Sigmoid colon (tissue), 7 donors: Measurements from ENCODE around the gene ZBED4. TPM values are rescaled to one million over a fixed set of nuclear protein-coding genes. Genes with fewer than 3 reads are reported as not detected.

ENCODE experiments used
- DNase-seq: peaks from one replicate; pipeline ENCODE4 v3.0.0-alpha.2; 2019
- H3K27ac ChIP-seq, 4 donors: fragments of 200-600 bp; sonication (generic); one replicate each; pipeline ENCODE4 v1.5.1; 2016 to 2019; ENCODE audit warnings: mild to moderate bottlenecking in 1 of 4
- H3K27me3 ChIP-seq, 3 donors: fragments of 200-600 bp; sonication (generic); one replicate each; pipeline ENCODE4 v1.5.1; 2019; ENCODE audit warnings: mild to moderate bottlenecking in 1 of 3
- H3K36me3 ChIP-seq, 4 donors: fragments of 200-600 bp; sonication (generic); one replicate each; pipeline ENCODE4 v1.5.1; 2016 to 2019
- H3K4me1 ChIP-seq, 4 donors: fragments of 200-600 bp; sonication (generic); one replicate each; pipeline ENCODE4 v1.5.1; 2017 to 2019
- H3K4me3 ChIP-seq, 4 donors: fragments of 200-600 bp; sonication (generic); one replicate each; pipeline ENCODE4 v1.5.1; 2017 to 2019; ENCODE audit warnings: mild to moderate bottlenecking in 2 of 4, moderate library complexity in 1 of 4
- H3K9me3 ChIP-seq, 4 donors: fragments of 200-600 bp in 3 of 4; sonication (generic) in 3 of 4; one replicate each; pipeline versions ENCODE4 v1.5.1 to v1.6.1; 2013 to 2019
- EP300 ChIP-seq, 4 donors: sonication (generic); formaldehyde crosslinking; IDR thresholded peaks; one replicate each; pipeline ENCODE4 v1.6.1; 2017; ENCODE audit warnings: antibody characterized with exemption in 4 of 4
- POLR2A ChIP-seq, 2 donors: fragments of 450-650 bp; IDR thresholded peaks; one replicate each; pipeline ENCODE4 v1.6.1; 2016; ENCODE audit warnings: antibody characterized with exemption in 2 of 2, mild to moderate bottlenecking in 2 of 2, moderate library complexity in 2 of 2
- POLR2AphosphoS5 ChIP-seq, 4 donors: sonication (generic); formaldehyde crosslinking; IDR thresholded peaks; one replicate each; pipeline ENCODE4 v1.6.1; 2017; ENCODE audit warnings: antibody characterized with exemption in 4 of 4
- WGBS, 2 donors: extraction: QIAGEN DNeasy Blood & Tissue Kit; methylation state at CpG; one replicate each; pipeline ENCODE4 v1.1.7; 2013; 5-methylcytosine and 5-hydroxymethylcytosine counted together
- intact Hi-C: fragments of 100-400 bp; cut with DNase I; formaldehyde crosslinking; loops from one replicate; pipeline ENCODE4 v1.15.1; 2023
- polyA plus RNA-seq, 3 donors: library from polyadenylated mRNA; stranded (reverse); fragments of 200-250 nt; gene quantifications; one replicate each; pipeline ENCODE4 v1.2.3, GENCODE V29; 2013
- total RNA-seq, 4 donors: library from RNA; depleted of rRNA; stranded (reverse); fragments of >200 nt; gene quantifications; one replicate each; pipeline ENCODE4 v1.1.0, GENCODE V29; 2016
- TF ChIP-seq, protein P1 (sequence below), 4 experiments: fragments of 450-650 bp in 3 of 4; fragments of 200-600 bp in 1 of 4; IDR thresholded peaks; one replicate each; pipeline ENCODE4 v1.5.1; 2016 to 2019; ENCODE audit warnings: antibody characterized with exemption in 4 of 4, mild to moderate bottlenecking in 3 of 4, moderate library complexity in 2 of 4
- donor health status: healthy with polysubstance abuse.
- donor health status: Bipolar disorder and iron deficiency.
- donor health status: healthy.

ZBED4 gene
- total and polyA plus RNA-seq, 7 donors, result 2.4 to 10.5 (median 4.6) TPM

DNA sequence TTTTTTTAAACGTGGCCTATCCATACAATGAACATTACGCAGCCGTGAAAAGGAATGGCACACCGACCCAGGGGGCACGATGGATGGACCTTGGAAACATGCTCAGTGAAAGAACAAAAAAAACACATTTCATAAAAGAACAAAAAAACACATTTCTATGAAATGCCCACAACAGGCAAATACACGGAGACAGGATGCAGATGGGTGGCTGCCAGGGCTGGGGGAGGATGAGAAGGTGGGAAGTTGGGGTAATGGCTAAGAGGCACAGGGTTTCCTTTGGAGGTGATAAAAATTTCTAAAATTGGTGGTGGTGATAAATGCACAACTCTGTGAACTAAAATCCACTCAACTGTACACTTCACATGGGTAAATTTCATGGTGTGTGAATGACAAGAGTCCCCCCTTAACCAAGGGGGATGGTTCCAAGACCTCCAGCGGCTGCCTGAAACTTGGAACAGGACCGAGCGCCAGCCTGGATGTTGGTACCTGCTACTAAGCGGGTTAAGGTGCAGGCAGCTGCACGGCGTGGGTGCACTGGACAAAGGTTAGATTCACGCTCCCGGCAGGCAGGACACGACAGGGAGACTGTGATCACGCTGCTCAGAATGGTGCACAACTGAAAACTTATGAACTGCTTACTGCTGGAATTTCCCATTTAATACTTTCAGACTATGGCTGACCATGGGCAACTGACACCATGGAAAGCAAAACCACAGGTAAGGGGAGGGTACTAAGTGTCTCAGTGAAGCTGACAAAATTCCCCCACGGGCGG is 42.4 kb upstream of the ZBED4 start:
- H3K27ac ChIP-seq, result peak overlapping the region in 3 of 4 donors; percentile 44 to 69 (median 67)
- H3K36me3 ChIP-seq, result peaks cover 0 to 12% (median 0%) of the 10 kb centered on the region in 4 donors
- DNase-seq, result peak; percentile 53
- WGBS, 2 donors, result 65 to 84% methylated on average over 18 of the region's 18 CpGs
- no peaks in the 10 kb centered on the region for H3K9me3 ChIP-seq
- no peaks in the 10 kb centered on the region for H3K27me3 ChIP-seq
- H3K4me3 ChIP-seq, result no peak overlapping the region
- intact Hi-C loops, result no loop called here
- H3K4me1 ChIP-seq, result peaks cover 0 to 94% (median 83%) of the 10 kb centered on the region in 4 donors
- no peak for TF ChIP-seq POLR2AphosphoS5 (IDR thresholded peaks at IDR 0.05)
- no peak for TF ChIP-seq POLR2A (IDR thresholded peaks at IDR 0.05)
- TF ChIP-seq, protein P1, sequence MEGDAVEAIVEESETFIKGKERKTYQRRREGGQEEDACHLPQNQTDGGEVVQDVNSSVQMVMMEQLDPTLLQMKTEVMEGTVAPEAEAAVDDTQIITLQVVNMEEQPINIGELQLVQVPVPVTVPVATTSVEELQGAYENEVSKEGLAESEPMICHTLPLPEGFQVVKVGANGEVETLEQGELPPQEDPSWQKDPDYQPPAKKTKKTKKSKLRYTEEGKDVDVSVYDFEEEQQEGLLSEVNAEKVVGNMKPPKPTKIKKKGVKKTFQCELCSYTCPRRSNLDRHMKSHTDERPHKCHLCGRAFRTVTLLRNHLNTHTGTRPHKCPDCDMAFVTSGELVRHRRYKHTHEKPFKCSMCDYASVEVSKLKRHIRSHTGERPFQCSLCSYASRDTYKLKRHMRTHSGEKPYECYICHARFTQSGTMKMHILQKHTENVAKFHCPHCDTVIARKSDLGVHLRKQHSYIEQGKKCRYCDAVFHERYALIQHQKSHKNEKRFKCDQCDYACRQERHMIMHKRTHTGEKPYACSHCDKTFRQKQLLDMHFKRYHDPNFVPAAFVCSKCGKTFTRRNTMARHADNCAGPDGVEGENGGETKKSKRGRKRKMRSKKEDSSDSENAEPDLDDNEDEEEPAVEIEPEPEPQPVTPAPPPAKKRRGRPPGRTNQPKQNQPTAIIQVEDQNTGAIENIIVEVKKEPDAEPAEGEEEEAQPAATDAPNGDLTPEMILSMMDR (IDR thresholded peaks at IDR 0.05), result no peak
- no peak for TF ChIP-seq EP300 (IDR thresholded peaks at IDR 0.05)

DNA sequence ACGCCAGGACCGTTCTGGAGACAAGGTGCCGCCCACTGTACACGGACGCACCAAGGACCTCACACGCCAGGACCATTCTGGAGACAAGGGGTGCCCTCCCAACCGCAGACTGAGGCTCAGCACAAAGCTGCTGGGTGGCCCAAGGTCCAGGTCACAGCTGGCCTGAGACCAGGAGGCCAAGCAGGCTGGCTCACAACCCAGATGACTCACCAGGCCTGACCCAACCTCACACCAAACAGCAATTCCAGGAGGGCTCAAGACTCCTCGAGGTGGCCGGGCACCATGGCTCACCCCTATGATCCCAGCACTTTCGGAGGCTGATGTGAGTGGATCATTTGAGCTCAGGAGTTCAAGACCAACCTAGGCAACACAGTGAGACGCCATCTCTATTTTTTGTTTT is 40.8 kb upstream of the ZBED4 start:
- 95 to 96% methylated on average over 11 of the region's 11 CpGs for WGBS, 2 donors
- Histone ChIP-seq H3K27ac (peak overlapping the region in 2 of 4 donors; percentile 24 to 69), H3K27me3 (no peaks in the 10 kb centered on the region), H3K4me1 (peaks cover 0 to 98% (median 93%) of the 10 kb centered on the region in 4 donors), H3K4me3 (no peak overlapping the region), H3K36me3 (peaks cover 0 to 25% (median 2%) of the 10 kb centered on the region in 4 donors), H3K9me3 (no peaks in the 10 kb centered on the region)
- TF ChIP-seq, protein P1 (IDR thresholded peaks at IDR 0.05), result no peak
- TF ChIP-seq POLR2AphosphoS5 (IDR thresholded peaks at IDR 0.05) (no peak), EP300 (IDR thresholded peaks at IDR 0.05) (no peak), POLR2A (IDR thresholded peaks at IDR 0.05) (no peak)
- peak; percentile 56 for DNase-seq
- intact Hi-C loops, result no loop called here

DNA sequence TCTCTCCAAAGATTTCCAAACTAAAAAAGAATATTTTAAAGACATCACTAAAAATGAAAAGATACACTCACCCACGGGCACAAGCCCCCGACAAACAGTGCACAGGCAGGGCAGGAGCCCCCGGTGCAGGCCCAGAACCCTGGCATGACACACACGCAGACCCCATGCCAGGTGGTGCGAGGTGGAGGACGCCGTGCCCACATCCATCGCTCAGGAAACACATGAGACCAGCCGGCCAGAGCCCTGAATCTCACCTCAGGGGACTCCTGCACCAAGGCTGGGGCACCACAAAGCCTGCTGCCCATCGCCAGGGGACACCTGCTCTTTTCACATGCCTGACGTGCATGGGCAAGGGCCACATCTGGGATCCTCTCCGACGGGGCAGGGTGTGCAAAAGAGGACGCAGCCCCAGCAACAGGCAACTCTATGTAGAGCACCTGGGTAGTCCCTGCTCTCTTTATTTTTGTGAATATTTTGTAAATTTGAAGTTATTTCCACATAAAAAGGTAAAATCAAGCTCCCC is 39.4 kb upstream of the ZBED4 start:
- peaks cover 0 to 39% (median 14%) of the 10 kb centered on the region in 4 donors for H3K36me3 ChIP-seq
- no peak for TF ChIP-seq POLR2A (IDR thresholded peaks at IDR 0.05)
- TF ChIP-seq POLR2AphosphoS5 (IDR thresholded peaks at IDR 0.05), result no peak
- TF ChIP-seq EP300 (IDR thresholded peaks at IDR 0.05), result no peak
- TF ChIP-seq, protein P1 (IDR thresholded peaks at IDR 0.05), result no peak
- peaks cover 0 to 90% (median 86%) of the 10 kb centered on the region in 4 donors for H3K4me1 ChIP-seq

DNA sequence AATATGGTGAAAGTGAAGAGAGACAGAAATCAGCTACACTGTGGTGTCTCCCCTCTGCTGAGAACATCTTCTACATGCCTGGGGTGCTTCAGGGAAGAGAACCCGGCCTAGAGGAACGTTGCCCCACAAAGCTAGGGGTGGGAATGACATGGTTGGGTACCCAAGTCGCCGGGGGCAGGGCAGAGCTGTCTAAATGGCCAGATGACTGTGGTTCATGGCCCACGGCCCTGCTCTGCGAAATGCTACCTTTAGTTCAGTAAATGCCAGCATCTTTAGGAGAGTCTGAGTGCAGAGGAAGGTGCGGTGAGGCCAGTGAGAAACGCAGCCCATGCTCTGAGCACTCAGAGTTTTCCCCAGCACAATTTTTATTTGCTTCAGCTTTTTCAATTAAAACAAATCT is 38.8 kb upstream of the ZBED4 start:
- H3K4me1 ChIP-seq, result peaks cover 0 to 87% (median 86%) of the 10 kb centered on the region in 4 donors
- TF ChIP-seq EP300 (IDR thresholded peaks at IDR 0.05), result no peak
- WGBS, 2 donors, result 83 to 86% methylated on average over 8 of the region's 8 CpGs
- H3K27ac ChIP-seq, result no peak overlapping the region
- intact Hi-C loops, result no loop called here
- DNase-seq, result no peak
- H3K9me3 ChIP-seq, result no peaks in the 10 kb centered on the region
- no peak overlapping the region for H3K4me3 ChIP-seq
- H3K36me3 ChIP-seq, result peaks cover 0 to 45% (median 17%) of the 10 kb centered on the region in 4 donors
- no peaks in the 10 kb centered on the region for H3K27me3 ChIP-seq

More for the DNA sequence above, 39.4 kb upstream of the ZBED4 start:
- intact Hi-C loops, result no loop called here
- WGBS, 2 donors, result 84 to 94% methylated on average over 14 of the region's 14 CpGs
- no peaks in the 10 kb centered on the region for H3K9me3 ChIP-seq
- DNase-seq, result no peak
- H3K4me3 ChIP-seq, result no peak overlapping the region
- H3K27ac ChIP-seq, result no peak overlapping the region
- no peaks in the 10 kb centered on the region for H3K27me3 ChIP-seq

DNA sequence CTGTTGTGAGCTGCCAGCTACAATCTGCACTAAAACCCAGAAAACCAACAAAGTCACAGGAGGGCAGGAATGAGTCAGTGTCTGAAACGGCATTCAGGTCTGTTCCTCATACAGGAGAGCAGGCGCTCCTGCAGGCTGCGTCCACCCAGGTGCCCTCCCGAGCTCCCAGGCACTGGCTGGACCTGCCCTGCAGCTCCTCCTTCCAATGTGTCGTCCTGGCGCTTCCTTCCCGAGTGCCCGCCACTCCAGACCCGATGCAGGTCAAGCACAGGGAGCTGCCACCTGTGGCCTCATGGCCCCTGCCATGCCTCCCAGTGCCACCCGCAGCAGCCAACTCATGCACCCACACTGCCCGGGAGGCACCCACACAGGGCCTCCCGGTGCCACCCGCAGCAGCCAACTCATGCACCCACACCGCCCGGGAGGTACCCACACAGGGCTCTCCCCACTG is 38.0 kb upstream of the ZBED4 start:
- H3K4me3 ChIP-seq, result no peak overlapping the region
- DNase-seq, result no peak
- TF ChIP-seq POLR2A (IDR thresholded peaks at IDR 0.05) (no peak), EP300 (IDR thresholded peaks at IDR 0.05) (no peak), POLR2AphosphoS5 (IDR thresholded peaks at IDR 0.05) (no peak)
- TF ChIP-seq, protein P1 (IDR thresholded peaks at IDR 0.05), result no peak
- H3K27ac ChIP-seq, result peak overlapping the region in 1 of 4 donors; percentile 27
- H3K4me1 ChIP-seq, result peaks cover 0 to 87% (median 85%) of the 10 kb centered on the region in 4 donors
- H3K36me3 ChIP-seq, result peaks cover 0 to 53% (median 25%) of the 10 kb centered on the region in 4 donors
- WGBS, 2 donors, result 82 to 88% methylated on average over 15 of the region's 15 CpGs
- no peaks in the 10 kb centered on the region for H3K27me3 ChIP-seq
- intact Hi-C loops, result no loop called here
- H3K9me3 ChIP-seq, result no peaks in the 10 kb centered on the region
